ENCODE results near the gene CALM1. TPM values are rescaled to one million over a fixed set of nuclear protein-coding genes. Genes with fewer than 3 reads are reported as not detected.

The CALM1 gene
- total and polyA plus RNA-seq, 7 donors: 460 to 1,593 (median 659) TPM

DNA sequence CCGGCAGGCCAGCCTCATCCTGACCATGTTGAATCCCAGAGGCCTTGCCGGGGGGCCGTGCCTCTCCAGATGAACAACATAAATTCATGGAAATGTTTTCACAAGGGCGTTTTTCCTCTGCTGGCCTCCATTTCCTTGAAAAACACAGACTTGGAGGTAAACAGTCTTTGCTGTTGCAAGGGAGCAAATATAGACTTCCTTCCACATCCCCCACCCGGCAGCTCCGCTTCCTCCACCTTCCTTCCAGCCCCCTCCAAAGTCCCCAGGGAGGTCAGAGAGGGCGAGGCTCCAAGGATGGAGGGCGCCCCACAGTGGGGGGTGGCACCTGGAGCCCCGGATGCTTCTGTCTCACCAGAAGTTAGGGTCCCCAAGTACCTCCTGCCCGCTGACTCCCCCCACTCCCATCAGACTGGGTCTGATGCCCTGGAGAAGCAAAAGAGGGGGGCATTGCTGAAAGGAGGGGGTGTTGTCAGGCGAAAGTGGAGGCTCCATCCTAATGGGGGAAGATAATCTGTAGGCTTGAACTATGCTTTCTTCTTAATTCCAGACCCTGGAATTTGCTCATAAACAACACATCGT, 31.1 kb downstream of the CALM1 start:
- no peaks in the 10 kb centered on the region for H3K27me3 ChIP-seq (ENCODE audit: insufficient read depth in 3 of 3, low read length in 2 of 3)
- ATAC-seq (no peak), DNase-seq (no peak)
- H3K4me3 ChIP-seq: no peak overlapping the region
- TF ChIP-seq, protein P1, sequence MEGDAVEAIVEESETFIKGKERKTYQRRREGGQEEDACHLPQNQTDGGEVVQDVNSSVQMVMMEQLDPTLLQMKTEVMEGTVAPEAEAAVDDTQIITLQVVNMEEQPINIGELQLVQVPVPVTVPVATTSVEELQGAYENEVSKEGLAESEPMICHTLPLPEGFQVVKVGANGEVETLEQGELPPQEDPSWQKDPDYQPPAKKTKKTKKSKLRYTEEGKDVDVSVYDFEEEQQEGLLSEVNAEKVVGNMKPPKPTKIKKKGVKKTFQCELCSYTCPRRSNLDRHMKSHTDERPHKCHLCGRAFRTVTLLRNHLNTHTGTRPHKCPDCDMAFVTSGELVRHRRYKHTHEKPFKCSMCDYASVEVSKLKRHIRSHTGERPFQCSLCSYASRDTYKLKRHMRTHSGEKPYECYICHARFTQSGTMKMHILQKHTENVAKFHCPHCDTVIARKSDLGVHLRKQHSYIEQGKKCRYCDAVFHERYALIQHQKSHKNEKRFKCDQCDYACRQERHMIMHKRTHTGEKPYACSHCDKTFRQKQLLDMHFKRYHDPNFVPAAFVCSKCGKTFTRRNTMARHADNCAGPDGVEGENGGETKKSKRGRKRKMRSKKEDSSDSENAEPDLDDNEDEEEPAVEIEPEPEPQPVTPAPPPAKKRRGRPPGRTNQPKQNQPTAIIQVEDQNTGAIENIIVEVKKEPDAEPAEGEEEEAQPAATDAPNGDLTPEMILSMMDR (IDR thresholded peaks at IDR 0.05): no peak
- WGBS, 3 donors: 65 to 68% (median 67%) methylated on average over 12 of the region's 12 CpGs
- peaks cover 11% of the 10 kb centered on the region for H3K4me1 ChIP-seq
- intact Hi-C loops (cut with DNase I): no loop called here
- H3K36me3 ChIP-seq (ENCODE audit: insufficient read depth in 1 of 2, low read depth in 1 of 2): no peaks in the 10 kb centered on the region
- no peaks in the 10 kb centered on the region for H3K9me3 ChIP-seq
- no peak overlapping the region for H3K27ac ChIP-seq

DNA sequence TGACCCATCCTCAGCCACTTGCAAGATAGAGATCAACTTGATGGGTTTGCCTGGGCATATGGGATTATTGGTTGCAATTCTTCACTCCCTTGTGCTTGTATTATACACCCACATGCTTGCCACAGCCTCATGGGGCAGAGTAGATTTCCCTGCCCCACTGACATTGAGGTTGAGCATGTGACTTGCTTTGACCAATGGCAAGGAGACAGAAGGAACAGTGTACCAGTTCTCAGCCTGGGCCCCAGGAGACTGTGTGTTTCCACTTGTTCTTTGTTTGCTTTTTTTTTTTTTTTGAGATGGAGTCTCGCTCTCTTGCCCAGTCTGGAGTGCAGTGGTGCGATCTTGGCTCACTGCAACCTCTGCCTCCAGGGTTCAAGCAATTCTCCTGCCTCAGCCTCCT, 31.8 kb downstream of the CALM1 start:
- 78 to 96% (median 86%) methylated on average over 2 of the region's 2 CpGs for WGBS, 3 donors
- intact Hi-C loops (cut with DNase I): no loop called here
- no peaks in the 10 kb centered on the region for H3K36me3 ChIP-seq (ENCODE audit: insufficient read depth in 1 of 2, low read depth in 1 of 2)

DNA sequence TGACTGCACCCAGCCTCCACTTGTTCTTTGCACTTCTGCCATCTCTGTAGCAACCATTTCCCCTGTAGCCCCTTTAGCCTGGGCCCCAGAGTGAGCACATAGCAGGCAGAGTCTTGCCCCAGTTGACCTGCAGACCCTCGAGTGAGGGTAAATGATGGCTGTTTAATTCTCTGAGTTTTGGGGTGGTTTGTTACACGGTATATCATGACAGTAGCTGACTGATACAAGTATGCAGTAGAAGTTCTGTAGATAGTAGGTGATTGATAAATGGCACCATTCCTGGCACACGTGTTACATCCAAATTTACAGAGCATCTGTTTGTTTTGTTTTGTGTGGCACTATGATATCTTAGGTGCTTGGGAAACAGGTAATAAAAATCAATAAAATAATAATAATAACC, 32.4 kb downstream of the CALM1 start:
- TF ChIP-seq, protein P1 (IDR thresholded peaks at IDR 0.05): no peak
- intact Hi-C loops (cut with DNase I): no loop called here
- Histone ChIP-seq H3K4me3 (no peak overlapping the region), H3K27me3 (ENCODE audit: insufficient read depth in 3 of 3, low read length in 2 of 3) (no peaks in the 10 kb centered on the region), H3K27ac (no peak overlapping the region), H3K36me3 (ENCODE audit: insufficient read depth in 1 of 2, low read depth in 1 of 2) (no peaks in the 10 kb centered on the region), H3K4me1 (peaks cover 11% of the 10 kb centered on the region), H3K9me3 (no peaks in the 10 kb centered on the region)
- ATAC-seq (no peak), DNase-seq (no peak)
- WGBS, 3 donors: 91 to 96% (median 91%) methylated on average over 3 of the region's 3 CpGs

More for the DNA sequence above, 31.8 kb downstream of the CALM1 start:
- H3K9me3 ChIP-seq: no peaks in the 10 kb centered on the region
- no peak overlapping the region for H3K27ac ChIP-seq
- ATAC-seq (no peak), DNase-seq (no peak)
- H3K4me3 ChIP-seq: no peak overlapping the region
- TF ChIP-seq, protein P1 (IDR thresholded peaks at IDR 0.05): no peak
- H3K4me1 ChIP-seq: peaks cover 11% of the 10 kb centered on the region
- H3K27me3 ChIP-seq (ENCODE audit: insufficient read depth in 3 of 3, low read length in 2 of 3): no peaks in the 10 kb centered on the region

DNA sequence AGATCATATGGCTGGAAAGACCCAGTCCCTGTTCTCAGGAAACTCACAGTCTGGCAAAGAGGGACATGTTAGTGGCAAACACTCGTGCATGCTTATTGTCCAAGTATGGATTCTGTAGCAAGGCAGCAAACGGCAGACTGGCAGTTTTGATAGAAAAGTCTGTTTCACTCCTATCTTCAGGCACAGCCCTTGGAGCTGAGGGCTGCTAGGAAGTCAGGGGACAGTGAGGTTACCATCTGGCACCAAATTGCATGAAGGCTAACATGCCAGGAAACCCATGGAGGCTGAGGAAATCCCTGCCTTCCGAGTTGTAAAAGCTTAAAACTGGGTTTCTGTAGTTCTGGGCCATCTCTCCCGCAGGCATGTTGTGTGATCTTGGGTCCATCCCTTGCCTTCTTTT, 32.9 kb downstream of the CALM1 start:
- ATAC-seq: no peak
- Histone ChIP-seq H3K4me3 (no peak overlapping the region), H3K4me1 (peaks cover 11% of the 10 kb centered on the region), H3K27ac (no peak overlapping the region), H3K9me3 (no peaks in the 10 kb centered on the region), H3K27me3 (ENCODE audit: insufficient read depth in 3 of 3, low read length in 2 of 3) (no peaks in the 10 kb centered on the region), H3K36me3 (ENCODE audit: insufficient read depth in 1 of 2, low read depth in 1 of 2) (no peaks in the 10 kb centered on the region)
- WGBS, 3 donors: 48 to 54% (median 51%) methylated on average over 4 of the region's 4 CpGs
- TF ChIP-seq, protein P1 (IDR thresholded peaks at IDR 0.05): no peak
- intact Hi-C loops (cut with DNase I): no loop called here
- DNase-seq: no peak

Data from psoas muscle (tissue), 8 donors.